IPS DF 4.7 (cell line): ENCODE data around the gene C9orf78.
A peak's percentile ranks its signal among the peaks of the same experiment; 100 is the strongest.
"Not testable (repeated sequence)": the region's sequence is repeated elsewhere in the genome, so short reads cannot be mapped to it uniquely, and the experiment has no call there.

Experiments used
- DNase-seq: peaks from one replicate; pipeline ENCODE4 v3.0.0-alpha.2; 2013; ENCODE audit warnings: low spot score; ENCODE audit errors: extremely low read depth

Gene C9orf78

DNA sequence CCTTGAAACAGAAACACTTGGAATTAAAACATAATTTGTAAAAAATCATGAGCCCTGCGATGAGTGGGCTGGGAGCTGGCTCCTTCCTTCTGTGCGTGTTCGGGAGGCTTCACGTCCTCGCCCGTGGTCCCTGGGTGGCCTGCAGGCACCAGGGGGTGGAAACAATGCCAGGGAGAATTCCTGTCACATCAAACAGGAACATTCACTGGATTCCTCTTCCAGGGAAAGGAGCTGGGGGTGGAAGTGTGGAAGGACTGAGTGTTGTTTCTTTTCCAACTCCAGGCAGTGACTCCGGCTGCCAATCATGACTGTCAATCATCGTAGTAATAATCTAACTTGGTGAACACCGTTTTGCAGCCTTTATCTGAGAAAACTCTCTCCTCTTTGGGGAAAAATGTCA lies 21.4 kb downstream of the C9orf78 start:
- DNase-seq, result no peak

DNA sequence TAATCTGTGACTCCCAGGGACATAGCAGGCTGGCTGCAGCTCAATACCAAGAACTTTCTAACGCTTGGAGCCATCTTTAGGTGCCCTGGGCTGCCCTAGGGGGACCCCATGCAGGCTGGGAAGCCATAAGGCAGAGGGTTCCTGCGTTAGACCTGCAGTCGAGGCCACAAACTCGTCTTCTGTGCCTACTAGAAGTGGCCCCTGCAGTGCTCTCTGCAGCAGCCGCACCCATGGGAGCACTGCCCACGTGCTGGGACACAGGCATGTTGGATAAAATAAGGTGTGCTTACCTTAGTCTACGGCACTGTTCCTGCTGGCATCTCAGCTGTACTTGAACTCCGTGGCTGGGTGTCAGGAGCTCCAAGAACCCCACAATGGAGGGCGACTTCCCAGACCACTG lies 22.7 kb downstream of the C9orf78 start:
- no peak for DNase-seq

DNA sequence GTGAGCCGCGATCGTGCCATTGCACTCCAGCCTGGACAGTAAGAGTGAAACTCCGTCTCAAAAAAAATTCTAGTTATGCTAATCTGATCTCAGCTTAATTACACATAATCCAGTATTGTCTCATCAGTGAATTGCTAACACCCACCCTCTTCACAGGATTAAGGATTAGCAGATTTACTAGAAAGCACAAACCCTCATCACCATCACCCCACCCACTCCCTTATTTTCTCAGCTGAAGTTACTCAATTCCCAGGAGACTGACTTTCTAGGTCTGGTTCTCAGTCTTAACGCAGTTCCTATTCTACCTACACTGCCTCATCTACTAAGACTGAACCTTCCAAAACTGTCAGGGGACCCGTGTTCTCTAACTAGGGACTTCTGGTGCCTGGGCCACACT lies 23.1 kb downstream of the C9orf78 start:
- no peak for DNase-seq

DNA sequence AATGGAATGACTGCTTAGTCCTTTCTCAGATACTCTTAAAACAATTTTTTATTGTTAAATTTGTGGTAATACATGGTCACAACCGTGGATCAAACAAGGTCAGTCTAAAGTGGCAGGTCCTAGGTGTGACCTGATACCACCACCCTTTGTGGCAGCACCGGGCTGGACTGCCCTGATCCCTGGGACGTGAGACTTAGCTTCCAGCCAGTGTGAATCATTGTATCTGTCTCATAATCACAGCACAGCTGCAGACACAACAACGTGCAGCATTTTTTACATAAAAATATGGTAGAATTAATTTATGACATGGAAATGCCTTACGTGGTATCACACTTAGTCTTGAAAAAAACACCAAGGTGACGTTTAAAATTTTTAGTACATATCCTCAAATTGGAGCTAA lies 24.3 kb downstream of the C9orf78 start:
- no peak for DNase-seq

DNA sequence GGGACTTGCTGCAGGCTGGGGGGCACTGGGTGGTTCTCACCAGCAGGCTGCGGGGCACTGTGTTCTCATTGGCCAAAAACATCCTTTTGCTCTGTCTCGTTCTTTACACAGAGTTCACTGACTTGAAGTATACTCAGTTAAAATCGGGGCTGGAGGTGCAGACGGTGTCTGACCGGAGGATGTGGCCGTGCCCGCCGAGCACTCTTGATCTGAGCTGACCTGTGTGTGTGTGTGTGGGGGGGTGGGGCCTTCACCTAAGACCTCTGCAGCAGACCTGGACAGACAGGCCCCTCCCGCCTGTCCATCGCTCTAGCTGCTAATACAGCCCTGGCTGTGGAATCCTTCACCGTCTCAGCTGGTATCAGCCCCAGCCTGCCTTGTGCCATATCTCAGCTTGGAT lies 25.0 kb downstream of the C9orf78 start:
- DNase-seq, result no peak

- no peak for DNase-seq
Measured at GRCh38 chr9:129809346-129809745, 25.7 kb downstream of the C9orf78 start.

DNA sequence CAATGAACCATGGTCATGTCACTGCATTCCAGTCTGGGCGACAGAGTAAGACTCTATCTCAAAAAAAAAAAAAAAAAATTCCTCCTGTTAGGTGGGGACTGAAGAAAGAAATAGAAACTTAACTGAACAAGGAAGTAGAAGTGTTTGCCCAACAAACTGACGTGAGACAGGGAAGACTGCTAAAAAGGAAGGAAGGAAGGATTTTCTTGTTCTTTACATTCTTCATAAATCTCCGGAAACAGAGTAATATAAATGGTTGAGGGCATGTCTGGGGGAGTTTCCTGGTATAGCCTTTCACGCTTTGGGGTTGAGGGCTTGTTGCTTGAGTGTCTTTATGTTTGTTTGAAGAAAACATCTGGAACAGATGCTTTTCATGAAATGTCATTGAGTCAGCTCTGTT lies 29.0 kb downstream of the C9orf78 start:
- no peak for DNase-seq

DNA sequence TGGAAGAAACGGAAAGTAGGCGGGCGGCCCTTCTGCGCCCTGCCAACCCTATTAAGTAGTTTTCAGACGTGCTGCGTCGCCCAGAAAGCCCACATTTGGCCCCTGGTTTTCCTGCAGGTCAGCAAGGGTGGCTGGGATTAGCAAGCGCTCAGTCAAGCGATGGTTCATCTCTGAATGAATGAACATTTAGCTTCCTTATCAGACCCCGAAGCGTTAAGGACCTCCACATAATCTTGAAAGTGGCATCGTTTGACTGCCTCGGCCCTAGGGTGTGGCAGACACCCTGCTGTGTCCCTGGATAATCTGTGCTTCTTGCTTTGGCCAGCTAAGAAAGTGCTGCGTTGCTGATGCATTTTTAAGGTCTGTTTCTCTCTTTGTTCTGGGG lies 31.4 kb downstream of the C9orf78 start:
- DNase-seq, result no peak

DNA sequence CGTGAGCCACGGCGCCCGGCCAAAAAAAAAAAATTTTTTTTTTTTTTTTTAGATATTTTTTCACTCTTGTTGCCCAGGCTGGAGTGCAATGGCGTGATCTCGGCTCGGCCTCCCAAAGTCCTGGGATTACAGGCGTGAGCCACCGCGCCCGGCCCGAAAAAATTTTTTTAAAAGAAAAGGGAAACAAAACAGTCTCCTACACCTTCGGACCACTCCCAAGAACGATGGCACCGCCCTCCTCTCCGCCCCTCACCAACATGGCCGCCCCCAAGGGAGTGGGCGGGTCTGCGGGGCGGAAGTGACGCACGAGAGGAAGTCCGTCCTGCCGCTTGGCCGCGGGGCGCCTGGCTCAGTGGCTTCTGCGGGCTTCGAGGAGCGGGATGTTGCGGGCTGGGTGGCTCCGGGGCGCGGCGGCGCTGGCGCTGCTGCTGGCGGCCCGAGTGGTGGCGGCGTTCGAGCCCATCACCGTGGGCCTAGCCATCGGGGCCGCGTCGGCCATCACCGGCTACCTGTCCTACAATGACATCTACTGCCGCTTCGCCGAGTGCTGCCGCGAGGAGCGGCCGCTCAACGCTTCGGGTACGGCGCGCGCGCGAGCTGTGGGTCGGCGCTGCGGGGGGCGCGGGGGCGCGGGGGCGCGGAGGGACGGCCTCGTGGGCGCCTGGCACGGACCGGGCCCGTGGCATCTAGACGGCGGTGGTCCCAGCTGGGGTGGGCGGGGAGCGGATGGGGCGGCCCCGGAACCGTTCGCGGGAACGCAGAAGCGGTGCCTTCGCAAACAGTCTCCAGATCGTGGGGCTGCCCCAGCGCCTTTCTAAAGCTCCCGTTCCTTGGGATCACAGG lies 32.0 kb downstream of the C9orf78 start, which contains the start of gene TOR1B:
Gene TOR1B (plus strand): TSS at position 352 of the 843 bp plus-strand sequence. CDS start 29 bp downstream, at position 381.
- DNase-seq, result peak; percentile 68

DNA sequence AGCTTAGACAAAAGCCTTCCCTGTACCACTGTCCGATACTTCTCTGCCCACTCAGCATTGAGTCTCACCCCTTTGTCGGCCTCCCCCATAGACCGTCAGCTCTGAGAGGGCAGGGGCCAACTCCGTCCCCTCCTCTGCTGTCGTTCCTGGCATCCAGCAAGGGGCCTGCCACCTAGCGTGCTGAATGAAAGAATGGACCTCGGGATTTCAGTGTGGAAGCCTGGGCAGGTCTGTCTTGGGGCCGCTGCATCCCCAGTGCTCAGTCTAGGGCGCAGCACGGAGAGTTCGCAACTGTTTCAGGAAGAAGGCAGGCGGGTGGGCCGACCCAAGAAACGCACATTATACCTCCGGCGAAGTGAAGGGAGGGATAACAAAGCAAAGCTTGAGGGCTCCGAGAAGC lies 33.6 kb downstream of the C9orf78 start:
- DNase-seq, result no peak

- DNase-seq, result no peak
Measured at GRCh38 chr9:129798973-129799372, 36.1 kb downstream of the C9orf78 start.

DNA sequence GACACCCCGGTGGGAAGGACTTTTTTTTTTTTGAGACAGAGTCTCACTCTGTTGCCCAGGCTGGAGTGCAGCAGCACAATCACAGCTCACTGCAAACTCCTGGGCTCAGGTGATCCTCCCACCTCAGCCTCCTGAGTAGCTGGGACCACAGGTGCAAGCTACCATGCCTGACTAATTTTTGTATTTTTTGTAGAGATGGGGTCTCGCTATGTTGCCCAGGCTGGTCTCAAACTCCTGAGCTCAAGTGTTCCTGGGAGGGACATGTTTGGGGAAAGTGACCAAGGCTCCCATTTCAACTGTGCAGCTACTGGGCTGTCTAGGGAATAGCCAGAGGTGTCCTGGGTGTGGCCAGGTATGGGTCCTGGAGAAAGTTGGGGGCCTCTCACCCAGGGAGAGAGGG lies 39.0 kb downstream of the C9orf78 start:
- not testable (repeated sequence) for DNase-seq

- no peak for DNase-seq
Measured at GRCh38 chr9:129794549-129794948, 40.5 kb downstream of the C9orf78 start.

DNA sequence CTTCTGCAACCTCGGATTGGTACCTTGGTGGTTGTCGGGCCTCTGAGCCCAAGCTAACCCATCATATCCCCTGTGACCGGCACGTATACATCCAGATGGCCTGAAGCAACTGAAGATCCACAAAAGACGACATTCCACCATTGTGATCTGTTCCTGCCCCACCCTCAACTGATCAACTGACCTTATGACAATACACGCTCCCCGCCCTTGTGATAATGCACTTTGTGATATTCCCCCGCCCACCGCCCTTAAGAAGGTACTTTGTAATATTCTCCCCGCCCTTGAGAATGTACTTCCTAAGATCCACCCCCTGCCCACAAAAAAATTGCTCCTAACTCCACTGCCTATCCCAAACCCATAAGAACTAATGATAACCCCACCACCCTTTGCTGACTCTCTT lies 48.6 kb downstream of the C9orf78 start:
- DNase-seq, result no peak

DNA sequence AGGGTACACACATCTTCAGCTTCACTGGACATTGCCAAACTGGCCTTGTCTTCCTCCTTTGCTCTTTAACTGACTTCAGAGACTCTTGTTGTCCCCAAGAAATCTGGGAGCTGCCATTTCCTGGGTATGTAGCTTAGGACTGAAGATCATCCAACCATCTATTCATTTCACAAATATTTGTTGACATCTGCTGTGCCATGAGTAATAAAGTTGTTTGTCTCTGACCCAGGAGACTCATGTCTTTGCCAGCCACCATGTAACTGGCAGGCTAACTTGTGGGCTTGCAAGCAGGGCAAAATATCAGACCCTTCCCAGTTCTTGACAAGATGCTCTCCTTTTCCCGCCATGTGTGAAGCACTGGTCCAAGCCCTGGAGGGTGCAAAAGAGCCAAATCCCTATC lies 49.2 kb downstream of the C9orf78 start:
- no peak for DNase-seq

DNA sequence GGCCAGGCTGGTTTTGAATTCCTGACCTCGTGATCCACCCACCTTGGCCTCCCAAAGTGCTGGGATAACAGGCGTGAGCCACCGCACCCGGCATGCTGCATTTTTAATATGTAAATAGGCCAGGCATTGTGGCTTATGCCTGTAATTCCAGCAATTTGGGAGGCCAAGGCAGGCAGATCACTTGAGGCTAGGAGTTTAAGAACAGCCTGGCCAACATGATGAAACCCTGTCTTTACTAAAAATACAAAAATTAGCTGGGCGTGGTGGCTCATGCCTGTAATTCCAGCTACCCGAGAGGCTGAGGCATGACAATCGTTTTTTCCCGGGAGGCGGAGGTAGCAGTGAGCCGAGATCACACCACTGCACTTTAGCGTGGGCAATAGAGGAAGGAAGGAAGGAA lies 50.1 kb downstream of the C9orf78 start:
- DNase-seq, result not testable (repeated sequence)

DNA sequence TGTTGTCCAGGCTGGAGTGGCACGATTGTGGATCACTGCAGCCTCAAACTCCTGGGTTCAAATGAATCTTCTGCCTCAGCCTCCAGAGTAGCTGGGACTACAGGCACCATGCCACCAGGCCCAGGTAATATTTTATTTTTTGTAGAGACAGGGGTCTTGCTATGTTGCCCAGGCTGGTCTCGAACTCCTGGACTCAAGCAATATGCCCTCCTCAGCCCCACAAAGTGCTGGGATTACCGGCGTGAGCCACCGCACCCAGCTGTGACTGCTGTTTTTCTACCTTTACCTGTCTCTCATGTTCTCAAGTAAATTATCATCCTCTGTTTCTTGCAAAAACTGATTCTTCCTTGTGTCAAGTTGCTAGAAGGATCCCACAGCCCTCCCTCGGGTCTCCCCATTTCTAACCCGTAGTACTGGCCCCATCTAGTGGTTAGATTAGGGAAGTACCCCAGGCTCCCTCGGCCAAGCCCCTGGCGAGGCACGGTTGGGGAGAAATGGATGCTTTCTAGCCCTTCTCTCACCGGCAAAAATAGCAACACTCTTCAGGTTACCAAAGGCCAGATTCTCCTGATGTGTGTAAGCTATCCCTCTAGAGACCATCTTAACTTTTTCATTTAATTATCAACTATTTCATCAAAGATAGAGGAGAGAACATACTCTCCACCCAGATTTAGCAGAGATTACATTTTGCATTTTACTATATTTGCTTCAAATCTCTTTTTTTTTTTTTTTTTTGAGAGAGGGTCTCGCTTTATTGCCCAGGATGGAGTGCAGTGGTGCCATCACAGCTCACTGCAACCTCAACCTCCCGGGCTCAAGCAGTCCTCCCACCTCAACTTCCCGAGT lies 51.3 kb downstream of the C9orf78 start:
- peak; percentile 46 for DNase-seq

DNA sequence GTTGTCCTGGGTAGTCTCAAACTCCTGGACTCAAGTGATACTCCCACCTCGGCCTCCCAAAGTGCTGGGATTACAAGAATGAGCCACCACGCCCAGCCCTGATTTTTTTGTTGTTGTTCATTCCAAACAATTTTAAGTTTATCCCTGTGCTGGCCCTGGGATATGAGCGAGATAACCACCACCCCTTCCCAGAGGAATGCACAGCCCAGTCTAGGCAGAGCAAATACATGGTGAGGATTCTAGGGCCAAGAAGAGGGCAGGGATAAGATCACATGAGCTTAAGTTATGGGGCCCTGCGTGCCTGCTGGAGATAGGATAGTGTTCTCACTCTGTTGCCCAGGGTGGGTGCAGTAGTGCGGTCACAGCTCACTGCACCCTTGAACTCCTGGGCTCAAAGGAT lies 53.1 kb downstream of the C9orf78 start:
- no peak for DNase-seq

GRCh38 chr9:129781131-129781530 lies 53.9 kb downstream of the C9orf78 start:
- no peak for DNase-seq

- DNase-seq, result no peak
Measured at GRCh38 chr9:129779560-129780190, 55.4 kb downstream of the C9orf78 start.

- no peak for DNase-seq
Measured at GRCh38 chr9:129778469-129778868, 56.6 kb downstream of the C9orf78 start.

GRCh38 chr9:129777769-129778130 lies 57.3 kb downstream of the C9orf78 start:
- no peak for DNase-seq
